HepG2 (cell line): ENCODE results near the gene CACNA2D3. TPM values are rescaled to one million over a fixed set of nuclear protein-coding genes. Genes with fewer than 3 reads are reported as not detected.

Experiments used
- HNRNPL ChIP-seq: fragments of 200-400 bp; formaldehyde crosslinking; IDR thresholded peaks from 2 replicates; pipeline ENCODE4 v1.6.1; 2017; ENCODE audit warnings: mild to moderate bottlenecking, low read depth, low read length
- USF2 ChIP-seq, 2 experiments: sonication (generic) in 1 of 2; formaldehyde crosslinking in 1 of 2; IDR thresholded peaks; 2 replicates each; pipeline versions ENCODE4 v1.5.1 to v1.6.1; 2011 to 2020; ENCODE audit warnings: borderline replicate concordance in 1 of 2, low read depth in 1 of 2, low read length in 1 of 2, mild to moderate bottlenecking in 1 of 2, missing genetic modification reagents in 1 of 2, moderate library complexity in 1 of 2
- ZHX2 ChIP-seq, 2 experiments: sonication (generic) in 1 of 2; formaldehyde crosslinking in 1 of 2; IDR thresholded peaks; 2 replicates each; pipeline versions ENCODE4 v1.6.1 to v1.9.0; 2014 to 2022; ENCODE audit warnings: antibody characterized with exemption in 1 of 2, borderline replicate concordance in 1 of 2, inconsistent platforms in 1 of 2, low read depth in 1 of 2, missing genetic modification reagents in 1 of 2
- polyA plus RNA-seq, 8 experiments: library from polyadenylated mRNA; depleted of rRNA in 3 of 8; stranded (reverse) in 7 of 8; unstranded in 1 of 8; fragments of >200 nt; fragmentation: Illumina TruSeq in 4 of 8; extraction: Trizol in 4 of 8; gene quantifications; 2 replicates each; pipeline versions ENCODE4 v1.2.1 to v1.2.3, GENCODE V29; 2011 to 2016; ENCODE audit warnings: low read depth in 4 of 8, missing spikeins in 1 of 8, mixed read lengths in 1 of 8; ENCODE audit not compliant: insufficient read depth in 1 of 8
- total RNA-seq, 5 experiments: library from RNA; depleted of rRNA; stranded (reverse); fragments of >200 nt; fragmentation: Illumina TruSeq; extraction: Trizol; gene quantifications; 2 replicates each; pipeline ENCODE4 v1.2.3, GENCODE V29; 2016; ENCODE audit warnings: low read depth in 1 of 5

Gene CACNA2D3
- total and polyA plus RNA-seq, 2 of the 13 experiments (the other 11 are each of a cell fraction or from before 2014, with no cell fraction given) = not detected

- TF ChIP-seq ZHX2 (IDR thresholded peaks at IDR 0.05; ENCODE audit: low read depth) = no peak
- no peak for TF ChIP-seq ZHX2 (CRISPR knock-in tag; IDR thresholded peaks at IDR 0.05; ENCODE audit: borderline replicate concordance)
- TF ChIP-seq HNRNPL = no peak
- TF ChIP-seq USF2 (IDR thresholded peaks at IDR 0.05; ENCODE audit: low read depth, low read length) = no peak
- TF ChIP-seq USF2 (CRISPR knock-in tag; IDR thresholded peaks at IDR 0.05; ENCODE audit: borderline replicate concordance) = no peak
Measured at GRCh38 chr3:55066551-55067047, 944.2 kb downstream of the CACNA2D3 start (continued).
